ENCODE data around the gene BAAT. TPM values are rescaled to one million over a fixed set of nuclear protein-coding genes. Genes with fewer than 3 reads are reported as not detected.

The BAAT gene
- total and polyA plus RNA-seq, 2 of the 4 experiments (the other 2 are of a cell fraction) = not detected

DNA sequence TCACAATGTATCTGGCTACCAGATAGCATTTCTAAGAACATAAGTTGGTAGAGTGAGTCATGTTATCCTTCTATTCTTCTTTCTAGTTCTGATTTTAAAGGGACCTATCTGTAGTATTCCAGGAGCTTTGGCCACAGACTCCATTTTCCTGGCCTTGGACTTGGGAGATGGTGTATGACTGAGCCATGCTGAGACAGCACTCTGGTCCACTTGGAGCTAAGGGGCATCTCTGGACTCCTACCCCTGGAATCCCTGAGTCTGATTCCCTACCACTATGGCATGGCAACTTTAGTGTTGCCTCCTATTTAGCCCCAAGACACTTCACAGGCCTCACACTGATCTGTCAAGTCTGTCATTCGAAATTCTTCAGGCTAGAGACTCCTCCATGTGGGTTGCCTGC is 58.8 kb downstream of the BAAT start:
- no peak overlapping the region for H3K4me3 ChIP-seq (ENCODE audit: insufficient read depth, low read depth, low read length)
- no peak overlapping the region for H3K27ac ChIP-seq (ENCODE audit: insufficient read depth, low read length)
- TF ChIP-seq, protein P1, sequence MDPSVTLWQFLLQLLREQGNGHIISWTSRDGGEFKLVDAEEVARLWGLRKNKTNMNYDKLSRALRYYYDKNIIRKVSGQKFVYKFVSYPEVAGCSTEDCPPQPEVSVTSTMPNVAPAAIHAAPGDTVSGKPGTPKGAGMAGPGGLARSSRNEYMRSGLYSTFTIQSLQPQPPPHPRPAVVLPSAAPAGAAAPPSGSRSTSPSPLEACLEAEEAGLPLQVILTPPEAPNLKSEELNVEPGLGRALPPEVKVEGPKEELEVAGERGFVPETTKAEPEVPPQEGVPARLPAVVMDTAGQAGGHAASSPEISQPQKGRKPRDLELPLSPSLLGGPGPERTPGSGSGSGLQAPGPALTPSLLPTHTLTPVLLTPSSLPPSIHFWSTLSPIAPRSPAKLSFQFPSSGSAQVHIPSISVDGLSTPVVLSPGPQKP (IDR thresholded peaks at IDR 0.05; ENCODE audit: borderline replicate concordance, low read depth, low read length) = no peak
- TF ChIP-seq RCOR1 (IDR thresholded peaks at IDR 0.05; ENCODE audit: insufficient replicate concordance, low read length) (no peak), MAFK (IDR thresholded peaks at IDR 0.05; ENCODE audit: low read depth, low read length) (no peak), MAZ (IDR thresholded peaks at IDR 0.05; ENCODE audit: borderline replicate concordance, low read depth, low read length) (no peak), POLR2A (IDR thresholded peaks at IDR 0.05; ENCODE audit: low read depth, low read length) (no peak), MXI1 (IDR thresholded peaks at IDR 0.05; ENCODE audit: borderline replicate concordance, low read depth, low read length) (no peak), CHD1 (IDR thresholded peaks at IDR 0.05; ENCODE audit: low read depth, low read length) (no peak), SMC3 (IDR thresholded peaks at IDR 0.05; ENCODE audit: low read depth, low read length) (no peak), RAD21 (IDR thresholded peaks at IDR 0.05; ENCODE audit: low read length) (no peak), NFE2L2 (IDR thresholded peaks at IDR 0.05; ENCODE audit: low read depth, low read length) (no peak), FOS (IDR thresholded peaks at IDR 0.05; ENCODE audit: low read depth, low read length) (no peak), RFX5 (IDR thresholded peaks at IDR 0.05; ENCODE audit: low read depth, low read length) (no peak), BHLHE40 (IDR thresholded peaks at IDR 0.05; ENCODE audit: low read depth, low read length) (no peak), CEBPB (IDR thresholded peaks at IDR 0.05; ENCODE audit: low read depth, low read length) (no peak)
- TF ChIP-seq, protein P2, sequence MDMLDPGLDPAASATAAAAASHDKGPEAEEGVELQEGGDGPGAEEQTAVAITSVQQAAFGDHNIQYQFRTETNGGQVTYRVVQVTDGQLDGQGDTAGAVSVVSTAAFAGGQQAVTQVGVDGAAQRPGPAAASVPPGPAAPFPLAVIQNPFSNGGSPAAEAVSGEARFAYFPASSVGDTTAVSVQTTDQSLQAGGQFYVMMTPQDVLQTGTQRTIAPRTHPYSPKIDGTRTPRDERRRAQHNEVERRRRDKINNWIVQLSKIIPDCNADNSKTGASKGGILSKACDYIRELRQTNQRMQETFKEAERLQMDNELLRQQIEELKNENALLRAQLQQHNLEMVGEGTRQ (IDR thresholded peaks at IDR 0.05; ENCODE audit: low read depth, low read length) = no peak
- TF ChIP-seq, protein P3, sequence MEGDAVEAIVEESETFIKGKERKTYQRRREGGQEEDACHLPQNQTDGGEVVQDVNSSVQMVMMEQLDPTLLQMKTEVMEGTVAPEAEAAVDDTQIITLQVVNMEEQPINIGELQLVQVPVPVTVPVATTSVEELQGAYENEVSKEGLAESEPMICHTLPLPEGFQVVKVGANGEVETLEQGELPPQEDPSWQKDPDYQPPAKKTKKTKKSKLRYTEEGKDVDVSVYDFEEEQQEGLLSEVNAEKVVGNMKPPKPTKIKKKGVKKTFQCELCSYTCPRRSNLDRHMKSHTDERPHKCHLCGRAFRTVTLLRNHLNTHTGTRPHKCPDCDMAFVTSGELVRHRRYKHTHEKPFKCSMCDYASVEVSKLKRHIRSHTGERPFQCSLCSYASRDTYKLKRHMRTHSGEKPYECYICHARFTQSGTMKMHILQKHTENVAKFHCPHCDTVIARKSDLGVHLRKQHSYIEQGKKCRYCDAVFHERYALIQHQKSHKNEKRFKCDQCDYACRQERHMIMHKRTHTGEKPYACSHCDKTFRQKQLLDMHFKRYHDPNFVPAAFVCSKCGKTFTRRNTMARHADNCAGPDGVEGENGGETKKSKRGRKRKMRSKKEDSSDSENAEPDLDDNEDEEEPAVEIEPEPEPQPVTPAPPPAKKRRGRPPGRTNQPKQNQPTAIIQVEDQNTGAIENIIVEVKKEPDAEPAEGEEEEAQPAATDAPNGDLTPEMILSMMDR (conservative IDR thresholded peaks at IDR 0.05; ENCODE audit: low read depth, low read length) = no peak
- DNase-seq (no peak), ATAC-seq (ENCODE audit: low read depth) (no peak)
- no peaks in the 10 kb centered on the region for H3K27me3 ChIP-seq (ENCODE audit: control insufficient read depth, insufficient read depth, low read length)
- H3K9me1 ChIP-seq (ENCODE audit: insufficient read depth, low read length) = no peaks in the 10 kb centered on the region
- no peak overlapping the region for H3K4me2 ChIP-seq (ENCODE audit: low read depth, low read length)
- H3K36me3 ChIP-seq (ENCODE audit: control insufficient read depth, insufficient read depth, low read length) = no peaks in the 10 kb centered on the region
- no peak overlapping the region for H3K18ac ChIP-seq (ENCODE audit: low read depth, low read length)
- CTCF ChIA-PET = no interaction called here
- H2AFZ ChIP-seq (replicated peaks; ENCODE audit: low read length, poor library complexity) = no peak overlapping the region
- H3K9me3 ChIP-seq (ENCODE audit: control insufficient read depth, insufficient read depth, low read length) = no peaks in the 10 kb centered on the region
- H2AK9ac ChIP-seq (replicated peaks; ENCODE audit: low read depth, low read length, poor library complexity) = no peak overlapping the region
- intact Hi-C loops (cut with micrococcal nuclease) = no loop called here
- H2BK120ac ChIP-seq (ENCODE audit: low read depth, low read length) = no peak overlapping the region
- H4K8ac ChIP-seq (ENCODE audit: low read depth in 2 of 2, low read length in 2 of 2) = no peak overlapping the region
- BruUV-seq (replicated peaks) = no TSS peak
- no peak overlapping the region for H3K9ac ChIP-seq (ENCODE audit: low read depth, low read length)
- H2AK5ac ChIP-seq (ENCODE audit: low read depth, low read length) = no peak overlapping the region
- no peak overlapping the region for H2BK15ac ChIP-seq (ENCODE audit: low read depth, low read length)
- H2BK5ac ChIP-seq (ENCODE audit: low read depth, low read length, poor library complexity, severe bottlenecking) = no peak overlapping the region
- H3K23ac ChIP-seq (ENCODE audit: low read depth, low read length) = no peak overlapping the region
- dilution Hi-C loops (cut with HindIII; ENCODE audit: low sequenced_read_pairs, unreplicated experiment) = no loop called here
- no peaks in the 10 kb centered on the region for H4K20me1 ChIP-seq (ENCODE audit: insufficient read depth, low read length)
- H3K4me1 ChIP-seq (ENCODE audit: control insufficient read depth, insufficient read depth, low read length) = no peaks in the 10 kb centered on the region
- H2BK20ac ChIP-seq (ENCODE audit: low read depth, low read length) = no peak overlapping the region
- no peak overlapping the region for H3K56ac ChIP-seq (ENCODE audit: extremely low read depth, insufficient read depth, low read length)
- in situ Hi-C loops (cut with MboI; ENCODE audit: low sequenced_read_pairs) = no loop called here
- POLR2A ChIA-PET (ENCODE audit: unreplicated experiment) = no interaction called here
- H4K91ac ChIP-seq (ENCODE audit: insufficient read depth, low read depth, low read length) = no peak overlapping the region
- no peak overlapping the region for H3K4ac ChIP-seq (ENCODE audit: low read depth, low read length)
- no peak overlapping the region for H3K14ac ChIP-seq (replicated peaks; ENCODE audit: low read depth, low read length)
- H4K5ac ChIP-seq (ENCODE audit: low read depth, low read length) = no peak overlapping the region
- no CpG with 5 or more reads among the region's 1 CpG for WGBS, 2 experiments (ENCODE audit: extremely low coverage in 2 of 2, insufficient read length in 1 of 2)
- H3K79me1 ChIP-seq (ENCODE audit: low read depth in 1 of 2, low read length in 2 of 2) = no peaks in the 10 kb centered on the region

Measured in IMR-90 (cell line).